IMR-90 (cell line): ENCODE data around the gene SLC26A1. TPM values are rescaled to one million over a fixed set of nuclear protein-coding genes. Genes with fewer than 3 reads are reported as not detected.

ENCODE experiments used
- ATAC-seq: fragments of 200-7000 bp; cut with Tn5 transposase; 2 replicates; pipeline ENCODE4 v1.9.1; 2020; ENCODE audit warnings: low read depth, mild to moderate bottlenecking, moderate library complexity
- BruUV-seq: library from RNA; stranded (reverse); fragments of 400-500 nt; replicated peaks from 2 replicates; lab custom pipeline; 2021; lab: Mats Ljungman, UMichigan
- CTCF ChIA-PET: fragments of 300-600 bp; formaldehyde crosslinking; extraction: SDS; loops from one replicate; lab custom pipeline; 2021; ENCODE audit warnings: antibody characterized with exemption; lab: Yijun Ruan, JAX
- POLR2A ChIA-PET: fragments of 300-600 bp; sonication (Branson Sonifier 250); formaldehyde crosslinking; loops from one replicate; lab custom pipeline; 2022; ENCODE audit warnings: antibody characterized with exemption; ENCODE audit not compliant: unreplicated experiment; lab: Charles Lee
- DNase-seq: peaks from one replicate; pipeline ENCODE4 v3.0.0; 2013
- H2AFZ ChIP-seq: replicated peaks from 2 replicates; pipeline ENCODE3; 2013; ENCODE audit warnings: low read length, mild to moderate bottlenecking; ENCODE audit not compliant: poor library complexity
- H2AK5ac ChIP-seq: 2 replicates; pipeline ENCODE4 v1.6.1; 2013; ENCODE audit warnings: low read depth, low read length, inconsistent platforms
- H2AK9ac ChIP-seq: replicated peaks from 2 replicates; pipeline ENCODE3; 2013; ENCODE audit warnings: mild to moderate bottlenecking, low read depth, low read length, moderate library complexity; ENCODE audit not compliant: poor library complexity
- H2BK120ac ChIP-seq: 2 replicates; pipeline ENCODE4 v1.6.1; 2013; ENCODE audit warnings: low read depth, low read length, inconsistent platforms
- H2BK15ac ChIP-seq: 3 replicates; pipeline ENCODE4 v1.6.1; 2013; ENCODE audit warnings: low read depth, low read length, inconsistent platforms
- H2BK20ac ChIP-seq: 2 replicates; pipeline ENCODE4 v1.6.1; 2013; ENCODE audit warnings: low read depth, mild to moderate bottlenecking, inconsistent platforms, low read length, moderate library complexity
- H2BK5ac ChIP-seq: 2 replicates; pipeline ENCODE4 v1.6.1; 2013; ENCODE audit warnings: mild to moderate bottlenecking, low read depth, low read length, inconsistent platforms; ENCODE audit not compliant: poor library complexity, severe bottlenecking
- H3K14ac ChIP-seq: replicated peaks from 2 replicates; pipeline ENCODE4 v1.6.1; 2013; ENCODE audit warnings: low read depth, low read length, inconsistent platforms
- H3K18ac ChIP-seq: 2 replicates; pipeline ENCODE4 v1.6.1; 2013; ENCODE audit warnings: low read depth, low read length, control low read depth
- H3K23ac ChIP-seq: 2 replicates; pipeline ENCODE4 v1.6.1; 2013; ENCODE audit warnings: low read depth, low read length, inconsistent platforms
- H3K27ac ChIP-seq: 2 replicates; pipeline ENCODE4 v1.5.1; 2013; ENCODE audit warnings: mild to moderate bottlenecking, control low read depth, low read length; ENCODE audit not compliant: insufficient read depth
- H3K27me3 ChIP-seq: 2 replicates; pipeline ENCODE4 v1.6.1; 2013; ENCODE audit warnings: low read length; ENCODE audit not compliant: control insufficient read depth, insufficient read depth
- H3K36me3 ChIP-seq: 2 replicates; pipeline ENCODE4 v1.6.1; 2013; ENCODE audit warnings: low read length, mixed read lengths; ENCODE audit not compliant: control insufficient read depth, insufficient read depth
- H3K4ac ChIP-seq: 2 replicates; pipeline ENCODE4 v1.6.1; 2013; ENCODE audit warnings: low read depth, low read length, inconsistent platforms
- H3K4me1 ChIP-seq: 2 replicates; pipeline ENCODE4 v1.6.1; 2013; ENCODE audit warnings: low read length, mixed read lengths; ENCODE audit not compliant: control insufficient read depth, insufficient read depth
- H3K4me2 ChIP-seq: 2 replicates; pipeline ENCODE4 v1.6.1; 2013; ENCODE audit warnings: low read depth, mild to moderate bottlenecking, control low read depth, low read length, moderate library complexity
- H3K4me3 ChIP-seq: 2 replicates; pipeline ENCODE4 v1.5.1; 2013; ENCODE audit warnings: low read depth, mild to moderate bottlenecking, control low read depth, low read length, moderate library complexity; ENCODE audit not compliant: insufficient read depth
- H3K56ac ChIP-seq: 2 replicates; pipeline ENCODE4 v1.6.1; 2013; ENCODE audit warnings: low read length, inconsistent platforms; ENCODE audit not compliant: insufficient read depth; ENCODE audit errors: extremely low read depth
- H3K79me1 ChIP-seq, 2 experiments: 2 replicates each; pipeline ENCODE4 v1.6.1; 2013; ENCODE audit warnings: low read length in 2 of 2, inconsistent platforms in 1 of 2, low read depth in 1 of 2
- H3K9ac ChIP-seq: 2 replicates; pipeline ENCODE4 v1.6.1; 2013; ENCODE audit warnings: low read depth, low read length, control low read depth
- H3K9me1 ChIP-seq: 2 replicates; pipeline ENCODE4 v1.6.1; 2013; ENCODE audit warnings: low read length, inconsistent platforms; ENCODE audit not compliant: insufficient read depth
- H3K9me3 ChIP-seq: 2 replicates; pipeline ENCODE4 v1.6.1; 2013; ENCODE audit warnings: low read length; ENCODE audit not compliant: control insufficient read depth, insufficient read depth
- H4K20me1 ChIP-seq: 2 replicates; pipeline ENCODE4 v1.6.1; 2013; ENCODE audit warnings: low read length, inconsistent platforms; ENCODE audit not compliant: insufficient read depth
- H4K5ac ChIP-seq: 2 replicates; pipeline ENCODE4 v1.6.1; 2013; ENCODE audit warnings: mild to moderate bottlenecking, low read depth, low read length, control low read depth
- H4K8ac ChIP-seq, 2 experiments: 2 replicates each; pipeline ENCODE4 v1.6.1; 2013; ENCODE audit warnings: low read depth in 2 of 2, low read length in 2 of 2, control low read depth in 1 of 2, inconsistent platforms in 1 of 2
- H4K91ac ChIP-seq: 2 replicates; pipeline ENCODE4 v1.6.1; 2013; ENCODE audit warnings: low read depth, low read length, inconsistent platforms; ENCODE audit not compliant: insufficient read depth
- BHLHE40 ChIP-seq: fragments of 150-350 bp; IDR thresholded peaks from 2 replicates; pipeline ENCODE4 v1.6.1; 2016; ENCODE audit warnings: mild to moderate bottlenecking, low read depth, low read length
- CEBPB ChIP-seq: IDR thresholded peaks from 2 replicates; pipeline ENCODE4 v1.6.1; 2012; ENCODE audit warnings: low read depth, low read length, improper control_type of control experiment
- CHD1 ChIP-seq: IDR thresholded peaks from 2 replicates; pipeline ENCODE4 v1.6.1; 2012; ENCODE audit warnings: low read depth, low read length, improper control_type of control experiment
- CTCF ChIP-seq: conservative IDR thresholded peaks from 2 replicates; pipeline ENCODE4 v1.5.1; 2012; ENCODE audit warnings: mild to moderate bottlenecking, low read depth, low read length, improper control_type of control experiment
- FOS ChIP-seq: fragments of 150-350 bp; IDR thresholded peaks from 2 replicates; pipeline ENCODE4 v1.6.1; 2016; ENCODE audit warnings: low read depth, low read length
- MAFK ChIP-seq: IDR thresholded peaks from 2 replicates; pipeline ENCODE4 v1.6.1; 2012; ENCODE audit warnings: low read depth, low read length, improper control_type of control experiment
- MAZ ChIP-seq: IDR thresholded peaks from 2 replicates; pipeline ENCODE4 v1.6.1; 2012; ENCODE audit warnings: low read depth, mild to moderate bottlenecking, low read length, improper control_type of control experiment, moderate library complexity, borderline replicate concordance
- MXI1 ChIP-seq: IDR thresholded peaks from 2 replicates; pipeline ENCODE4 v1.6.1; 2012; ENCODE audit warnings: low read depth, mild to moderate bottlenecking, low read length, moderate library complexity, borderline replicate concordance
- NFE2L2 ChIP-seq: fragments of 150-350 bp; IDR thresholded peaks from 2 replicates; pipeline ENCODE4 v1.6.1; 2016; ENCODE audit warnings: low read depth, mild to moderate bottlenecking, low read length
- POLR2A ChIP-seq: IDR thresholded peaks from 2 replicates; pipeline ENCODE4 v1.6.1; 2012; ENCODE audit warnings: mild to moderate bottlenecking, low read depth, low read length
- RAD21 ChIP-seq: IDR thresholded peaks from 2 replicates; pipeline ENCODE4 v1.6.1; 2012; ENCODE audit warnings: low read length, improper control_type of control experiment
- RCOR1 ChIP-seq: IDR thresholded peaks from 2 replicates; pipeline ENCODE4 v1.6.1; 2012; ENCODE audit warnings: mild to moderate bottlenecking, low read length, improper control_type of control experiment; ENCODE audit not compliant: insufficient replicate concordance
- RFX5 ChIP-seq: IDR thresholded peaks from 2 replicates; pipeline ENCODE4 v1.8.0; 2012; ENCODE audit warnings: low read depth, mild to moderate bottlenecking, low read length, moderate library complexity
- SMC3 ChIP-seq: fragments of 150-350 bp; IDR thresholded peaks from 2 replicates; pipeline ENCODE4 v1.6.1; 2016; ENCODE audit warnings: low read depth, mild to moderate bottlenecking, antibody characterized with exemption, low read length, moderate library complexity
- WGBS, 2 experiments: methylation state at CpG; one replicate each; pipeline versions ENCODE4 v1.1.5 to v1.1.7; 2013; ENCODE audit warnings: missing lambda C conversion rate in 2 of 2; ENCODE audit not compliant: insufficient read length in 1 of 2; ENCODE audit errors: extremely low coverage in 2 of 2; 5-methylcytosine and 5-hydroxymethylcytosine counted together
- dilution Hi-C: fragments of 300-500 bp; cut with HindIII; formaldehyde crosslinking; loops from one replicate; pipeline ENCODE4 v1.14.3; 2018; ENCODE audit warnings: low sequenced_read_pairs; ENCODE audit not compliant: unreplicated experiment
- in situ Hi-C: fragments of 300-500 bp; cut with MboI; formaldehyde crosslinking; loops from 3 replicates; pipeline ENCODE4 v1.14.3; 2019; ENCODE audit warnings: low sequenced_read_pairs, inconsistent platforms, mixed read lengths
- intact Hi-C: fragments of 100-400 bp; cut with micrococcal nuclease; formaldehyde crosslinking; loops from 2 replicates; pipeline ENCODE4 v1.10.0; 2022
- polyA plus RNA-seq, 3 experiments: library from polyadenylated mRNA; depleted of rRNA; stranded (reverse); fragments of >200 nt; gene quantifications; 2 replicates each; pipeline ENCODE4 v1.2.3, GENCODE V29; 2012; ENCODE audit warnings: low replicate concordance in 1 of 3
- total RNA-seq: library from RNA; depleted of rRNA; stranded (reverse); fragments of >200 nt; gene quantifications from 2 replicates; pipeline ENCODE4 v1.2.3, GENCODE V29; 2012
- TF ChIP-seq, protein P1 (sequence below): fragments of 150-350 bp; IDR thresholded peaks from 2 replicates; pipeline ENCODE4 v1.6.1; 2016; ENCODE audit warnings: low read depth, mild to moderate bottlenecking, low read length, moderate library complexity, borderline replicate concordance
- TF ChIP-seq, protein P2 (sequence below): fragments of 150-350 bp; IDR thresholded peaks from 2 replicates; pipeline ENCODE4 v1.6.1; 2017; ENCODE audit warnings: mild to moderate bottlenecking, antibody characterized with exemption, low read length, low read depth

Gene SLC26A1
- total and polyA plus RNA-seq, 2 of the 4 experiments (the other 2 are of a cell fraction) = 0.09 TPM; not detected in 1

- H3K4me1 ChIP-seq = no peaks in the 10 kb centered on the region
- no peak overlapping the region for H4K5ac ChIP-seq
- 0 out of 2 replicates have a peak, but pooled peaks cover 5% of the 10 kb centered on the region for H3K9me1 ChIP-seq
- BruUV-seq = no TSS peak
- no peak for ATAC-seq
- H2AK9ac ChIP-seq = no peak overlapping the region
- H3K18ac ChIP-seq = no peak overlapping the region
- 60% methylated on average over 1 of the region's 7 CpGs; no CpG with 5 or more reads in 1 of the 2 experiments for WGBS, 2 experiments
- H2BK120ac ChIP-seq = no peak overlapping the region
- no peaks in the 10 kb centered on the region for H3K9me3 ChIP-seq
- H2AFZ ChIP-seq = no peak overlapping the region
- in situ Hi-C loops (no loop called here), dilution Hi-C loops (no loop called here), intact Hi-C loops (no loop called here)
- H3K23ac ChIP-seq = no peak overlapping the region
- H3K4me3 ChIP-seq = no peak overlapping the region
- ChIA-PET POLR2A (no interaction called here), CTCF (no interaction called here)
- TF ChIP-seq FOS (no peak), MXI1 (no peak), BHLHE40 (no peak), CHD1 (no peak), CEBPB (no peak), CTCF (no peak), RFX5 (no peak), RCOR1 (no peak), NFE2L2 (no peak), MAZ (no peak), POLR2A (no peak), RAD21 (no peak), SMC3 (no peak), MAFK (no peak)
- TF ChIP-seq, protein P1, sequence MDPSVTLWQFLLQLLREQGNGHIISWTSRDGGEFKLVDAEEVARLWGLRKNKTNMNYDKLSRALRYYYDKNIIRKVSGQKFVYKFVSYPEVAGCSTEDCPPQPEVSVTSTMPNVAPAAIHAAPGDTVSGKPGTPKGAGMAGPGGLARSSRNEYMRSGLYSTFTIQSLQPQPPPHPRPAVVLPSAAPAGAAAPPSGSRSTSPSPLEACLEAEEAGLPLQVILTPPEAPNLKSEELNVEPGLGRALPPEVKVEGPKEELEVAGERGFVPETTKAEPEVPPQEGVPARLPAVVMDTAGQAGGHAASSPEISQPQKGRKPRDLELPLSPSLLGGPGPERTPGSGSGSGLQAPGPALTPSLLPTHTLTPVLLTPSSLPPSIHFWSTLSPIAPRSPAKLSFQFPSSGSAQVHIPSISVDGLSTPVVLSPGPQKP = no peak
- TF ChIP-seq, protein P2, sequence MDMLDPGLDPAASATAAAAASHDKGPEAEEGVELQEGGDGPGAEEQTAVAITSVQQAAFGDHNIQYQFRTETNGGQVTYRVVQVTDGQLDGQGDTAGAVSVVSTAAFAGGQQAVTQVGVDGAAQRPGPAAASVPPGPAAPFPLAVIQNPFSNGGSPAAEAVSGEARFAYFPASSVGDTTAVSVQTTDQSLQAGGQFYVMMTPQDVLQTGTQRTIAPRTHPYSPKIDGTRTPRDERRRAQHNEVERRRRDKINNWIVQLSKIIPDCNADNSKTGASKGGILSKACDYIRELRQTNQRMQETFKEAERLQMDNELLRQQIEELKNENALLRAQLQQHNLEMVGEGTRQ = no peak
- no peak overlapping the region for H3K4me2 ChIP-seq
- no peaks in the 10 kb centered on the region for H3K27me3 ChIP-seq
- H3K9ac ChIP-seq = no peak overlapping the region
- no peak overlapping the region for H3K56ac ChIP-seq
- peaks cover 7% of the 10 kb centered on the region for H3K36me3 ChIP-seq
- H3K14ac ChIP-seq = no peak overlapping the region
- H4K8ac ChIP-seq = no peak overlapping the region
- no peak for DNase-seq
- H4K91ac ChIP-seq = no peak overlapping the region
- no peak overlapping the region for H3K4ac ChIP-seq
- H2BK5ac ChIP-seq = no peak overlapping the region
- no peak overlapping the region for H2AK5ac ChIP-seq
- H4K20me1 ChIP-seq = peaks cover 11% of the 10 kb centered on the region; the same call in 1 of the 2 replicates
- H3K27ac ChIP-seq = no peak overlapping the region
- H2BK20ac ChIP-seq = no peak overlapping the region
- H3K79me1 ChIP-seq = no peaks in the 10 kb centered on the region
- H2BK15ac ChIP-seq = no peak overlapping the region
Measured at GRCh38 chr4:951186-951585, 42.0 kb downstream of the SLC26A1 start.
